HG02973 (cell line): ENCODE data around the gene RBMX.
"Not testable (repeated sequence)": the region's sequence is repeated elsewhere in the genome, so short reads cannot be mapped to it uniquely, and the experiment has no call there.

Experiments used
- ATAC-seq: cut with Tn5 transposase; IDR thresholded peaks from one replicate; pipeline ENCODE4 v1.9.1; 2021; ENCODE audit warnings: moderate library complexity; ENCODE audit not compliant: unreplicated experiment

RBMX gene

GRCh38 chrX:136879001-136879687 is 1.4 kb downstream of the RBMX start:
- no peak for ATAC-seq

- no peak for ATAC-seq
Measured at GRCh38 chrX:136878423-136878822, 2.1 kb downstream of the RBMX start.

- ATAC-seq: not testable (repeated sequence)
Measured at GRCh38 chrX:136874114-136874513, 6.4 kb downstream of the RBMX start.

GRCh38 chrX:136873210-136873609 is 7.3 kb downstream of the RBMX start:
- not testable (repeated sequence) for ATAC-seq

GRCh38 chrX:136872091-136872700 is 8.3 kb downstream of the RBMX start:
- ATAC-seq: no peak

- ATAC-seq: no peak
Measured at GRCh38 chrX:136870064-136870463, 10.5 kb downstream of the RBMX start.

GRCh38 chrX:136868283-136869055 is 12.1 kb downstream of the RBMX start:
- ATAC-seq: no peak

GRCh38 chrX:136867518-136867917 is 13.0 kb downstream of the RBMX start:
- ATAC-seq: no peak

- ATAC-seq: no peak
Measured at GRCh38 chrX:136867096-136867491, 13.4 kb downstream of the RBMX start.

- ATAC-seq: no peak
Measured at GRCh38 chrX:136866337-136867095, 14.0 kb downstream of the RBMX start.

- no peak for ATAC-seq
Measured at GRCh38 chrX:136865270-136866158, 15.0 kb downstream of the RBMX start.

- ATAC-seq: no peak
Measured at GRCh38 chrX:136863826-136864225, 16.7 kb downstream of the RBMX start.

- no peak for ATAC-seq
Measured at GRCh38 chrX:136862546-136862945, 18.0 kb downstream of the RBMX start.

GRCh38 chrX:136861877-136862276 is 18.6 kb downstream of the RBMX start:
- no peak for ATAC-seq

GRCh38 chrX:136858007-136858756 is 22.3 kb downstream of the RBMX start:
- no peak for ATAC-seq

GRCh38 chrX:136856551-136856950 is 24.0 kb downstream of the RBMX start:
- ATAC-seq: peak; percentile 88

- no peak for ATAC-seq
Measured at GRCh38 chrX:136856050-136856449, 24.5 kb downstream of the RBMX start.

- ATAC-seq: no peak
Measured at GRCh38 chrX:136851526-136851925, 29.0 kb downstream of the RBMX start.

- no peak for ATAC-seq
Measured at GRCh38 chrX:136850441-136851175, 29.9 kb downstream of the RBMX start.
